DOHH2 (cell line): ENCODE data around the gene RALGPS2.

Source experiments
- H3F3A ChIP-seq: fragments of 200-600 bp; sonication (generic), shearing (Covaris generic); 2 replicates; pipeline ENCODE4 v1.6.0; 2016; ENCODE audit warnings: antibody characterized with exemption, mild to moderate bottlenecking; ENCODE audit not compliant: control insufficient read depth, insufficient read depth
- H3K27ac ChIP-seq: fragments of 200-600 bp; sonication (generic); 2 replicates; pipeline ENCODE4 v1.5.1; 2014; ENCODE audit warnings: low read depth, mild to moderate bottlenecking, low read length, moderate library complexity
- H3K27me3 ChIP-seq: fragments of 200-600 bp; sonication (generic); 2 replicates; pipeline ENCODE4 v1.6.1; 2014; ENCODE audit warnings: mild to moderate bottlenecking, low read length, mixed read lengths; ENCODE audit not compliant: control insufficient read depth
- H3K36me3 ChIP-seq: fragments of 200-600 bp; sonication (generic); 2 replicates; pipeline ENCODE4 v1.6.1; 2014; ENCODE audit warnings: mild to moderate bottlenecking, low read length, moderate library complexity, mixed read lengths; ENCODE audit not compliant: control insufficient read depth
- H3K4me1 ChIP-seq: fragments of 200-600 bp; sonication (generic); 2 replicates; pipeline ENCODE4 v1.6.1; 2014; ENCODE audit warnings: mild to moderate bottlenecking, low read length, mixed read lengths; ENCODE audit not compliant: control insufficient read depth
- H3K4me2 ChIP-seq: fragments of 200-600 bp; sonication (generic); 2 replicates; pipeline ENCODE4 v1.6.0; 2014; ENCODE audit warnings: mild to moderate bottlenecking, low read length, moderate library complexity
- H3K4me3 ChIP-seq: fragments of 200-600 bp; sonication (generic); 2 replicates; pipeline ENCODE4 v1.5.1; 2014; ENCODE audit warnings: mild to moderate bottlenecking, low read length, mixed read lengths
- H3K79me2 ChIP-seq: fragments of 200-600 bp; sonication (generic); 2 replicates; pipeline ENCODE4 v1.6.1; 2014; ENCODE audit warnings: mild to moderate bottlenecking, low read length, mixed read lengths; ENCODE audit not compliant: control insufficient read depth
- H3K9me2 ChIP-seq: fragments of 200-600 bp; sonication (generic); replicated peaks from 2 replicates; pipeline ENCODE4 v1.6.1; 2014; ENCODE audit warnings: mild to moderate bottlenecking, low read length, mixed read lengths; ENCODE audit not compliant: control insufficient read depth
- H3K9me3 ChIP-seq: fragments of 200-600 bp; sonication (generic); 2 replicates; pipeline ENCODE4 v1.6.1; 2014; ENCODE audit warnings: antibody characterized with exemption, low read length, mixed read lengths; ENCODE audit not compliant: control insufficient read depth, insufficient read depth
- H4K20me1 ChIP-seq: fragments of 200-600 bp; sonication (generic); 2 replicates; pipeline ENCODE4 v1.6.0; 2014; ENCODE audit warnings: low read depth, mild to moderate bottlenecking, antibody characterized with exemption, low read length, moderate library complexity; ENCODE audit not compliant: control insufficient read depth, insufficient read depth
- EZH2phosphoT487 ChIP-seq: fragments of 200-600 bp; sonication (generic); IDR thresholded peaks from 2 replicates; pipeline ENCODE4 v1.6.1; 2017; ENCODE audit warnings: borderline replicate concordance, mild to moderate bottlenecking, antibody characterized with exemption, low read length, moderate library complexity, mixed read lengths
- TF ChIP-seq, protein P1 (sequence below): fragments of 200-600 bp; sonication (generic); IDR thresholded peaks from one replicate; pipeline ENCODE4 v1.5.1; 2014; ENCODE audit warnings: antibody characterized with exemption, mild to moderate bottlenecking, low read depth, low read length; ENCODE audit not compliant: poor library complexity, severe bottlenecking

The RALGPS2 gene

DNA sequence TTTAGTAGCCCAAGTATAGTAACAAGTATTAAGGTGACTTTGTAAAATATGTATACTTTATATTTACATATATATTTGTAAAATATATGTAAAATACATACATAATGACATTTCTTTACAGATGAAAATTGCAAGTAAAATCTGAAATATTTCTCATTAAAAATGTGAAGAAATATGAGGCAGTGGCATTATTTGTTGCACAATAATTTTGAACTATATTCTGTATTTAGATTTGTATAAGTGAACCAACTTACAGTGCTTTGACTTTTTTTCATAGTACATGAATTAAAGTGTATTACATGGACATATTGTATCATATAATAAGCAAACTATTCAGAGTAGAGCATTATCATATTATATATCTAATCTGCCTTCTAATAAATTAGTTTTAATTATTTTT lies 85.5 kb downstream of the RALGPS2 start:
- H3K79me2 ChIP-seq: peaks cover 47% of the 10 kb centered on the region
- 0 out of 2 replicates have a peak, but pooled peaks cover 2% of the 10 kb centered on the region for H3F3A ChIP-seq
- TF ChIP-seq, protein P1, sequence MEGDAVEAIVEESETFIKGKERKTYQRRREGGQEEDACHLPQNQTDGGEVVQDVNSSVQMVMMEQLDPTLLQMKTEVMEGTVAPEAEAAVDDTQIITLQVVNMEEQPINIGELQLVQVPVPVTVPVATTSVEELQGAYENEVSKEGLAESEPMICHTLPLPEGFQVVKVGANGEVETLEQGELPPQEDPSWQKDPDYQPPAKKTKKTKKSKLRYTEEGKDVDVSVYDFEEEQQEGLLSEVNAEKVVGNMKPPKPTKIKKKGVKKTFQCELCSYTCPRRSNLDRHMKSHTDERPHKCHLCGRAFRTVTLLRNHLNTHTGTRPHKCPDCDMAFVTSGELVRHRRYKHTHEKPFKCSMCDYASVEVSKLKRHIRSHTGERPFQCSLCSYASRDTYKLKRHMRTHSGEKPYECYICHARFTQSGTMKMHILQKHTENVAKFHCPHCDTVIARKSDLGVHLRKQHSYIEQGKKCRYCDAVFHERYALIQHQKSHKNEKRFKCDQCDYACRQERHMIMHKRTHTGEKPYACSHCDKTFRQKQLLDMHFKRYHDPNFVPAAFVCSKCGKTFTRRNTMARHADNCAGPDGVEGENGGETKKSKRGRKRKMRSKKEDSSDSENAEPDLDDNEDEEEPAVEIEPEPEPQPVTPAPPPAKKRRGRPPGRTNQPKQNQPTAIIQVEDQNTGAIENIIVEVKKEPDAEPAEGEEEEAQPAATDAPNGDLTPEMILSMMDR: no peak
- no peak for TF ChIP-seq EZH2phosphoT487
- H3K4me2 ChIP-seq: no peak overlapping the region
- H3K27me3 ChIP-seq: no peaks in the 10 kb centered on the region
- H3K27ac ChIP-seq: no peak overlapping the region
- H3K36me3 ChIP-seq: peaks cover 71% of the 10 kb centered on the region
- H3K4me3 ChIP-seq: no peak overlapping the region
- H3K9me2 ChIP-seq: no peaks in the 10 kb centered on the region
- no peaks in the 10 kb centered on the region for H4K20me1 ChIP-seq
- no peaks in the 10 kb centered on the region for H3K4me1 ChIP-seq
- no peaks in the 10 kb centered on the region for H3K9me3 ChIP-seq

DNA sequence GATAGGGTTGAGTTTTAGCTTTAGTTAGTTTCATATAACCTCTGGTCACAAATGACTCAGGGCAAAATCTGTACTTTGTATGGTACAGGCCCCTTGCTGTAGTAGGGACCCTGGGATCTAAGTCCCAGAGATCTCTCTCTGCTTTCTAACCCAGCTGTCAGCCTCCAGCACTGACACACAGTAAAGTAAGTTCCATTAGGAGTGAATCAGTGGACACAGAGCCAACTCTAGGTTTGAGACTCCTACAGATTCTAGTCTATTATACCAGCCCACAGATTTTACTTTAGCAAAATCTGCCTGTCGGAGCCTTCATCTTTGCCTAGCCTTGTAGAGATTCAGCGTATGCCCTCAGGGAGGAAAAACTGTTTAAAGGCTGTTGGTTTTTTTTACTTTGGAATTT lies 93.4 kb downstream of the RALGPS2 start:
- Histone ChIP-seq H3F3A (0 out of 2 replicates have a peak, but pooled peaks cover 2% of the 10 kb centered on the region), H3K4me3 (no peak overlapping the region), H3K36me3 (peaks cover 77% of the 10 kb centered on the region), H3K9me3 (no peaks in the 10 kb centered on the region), H3K4me1 (no peaks in the 10 kb centered on the region), H3K27ac (no peak overlapping the region), H3K27me3 (no peaks in the 10 kb centered on the region), H3K9me2 (no peaks in the 10 kb centered on the region), H3K79me2 (peaks cover 19% of the 10 kb centered on the region), H3K4me2 (no peak overlapping the region), H4K20me1 (no peaks in the 10 kb centered on the region)
- TF ChIP-seq EZH2phosphoT487: no peak
- TF ChIP-seq, protein P1: no peak

DNA sequence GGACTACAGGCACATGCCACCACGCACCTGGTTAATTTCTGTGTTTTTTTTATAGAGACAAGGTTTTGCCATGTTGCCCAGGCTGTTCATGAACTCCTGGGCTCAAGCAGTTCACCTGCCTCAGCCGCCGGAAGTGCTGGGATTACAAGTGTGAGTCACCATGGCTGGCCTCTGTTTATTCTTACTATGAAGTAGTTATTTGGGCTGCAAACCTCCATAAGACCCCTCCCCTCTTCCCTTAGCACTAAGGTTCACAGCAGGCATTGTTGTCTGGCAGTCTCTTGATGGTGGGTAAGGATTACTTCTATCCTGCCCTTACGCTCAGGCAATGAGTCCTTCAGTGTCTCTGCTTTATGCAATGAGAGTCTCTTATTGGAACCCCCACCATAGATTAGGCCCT lies 94.1 kb downstream of the RALGPS2 start:
- H3K4me2 ChIP-seq: no peak overlapping the region
- H3K9me2 ChIP-seq: no peaks in the 10 kb centered on the region
- H3F3A ChIP-seq: 0 out of 2 replicates have a peak, but pooled peaks cover 2% of the 10 kb centered on the region
- no peaks in the 10 kb centered on the region for H3K27me3 ChIP-seq
- peaks cover 77% of the 10 kb centered on the region for H3K36me3 ChIP-seq
- H3K79me2 ChIP-seq: peaks cover 17% of the 10 kb centered on the region
- no peak overlapping the region for H3K27ac ChIP-seq
- no peaks in the 10 kb centered on the region for H3K9me3 ChIP-seq
- no peaks in the 10 kb centered on the region for H4K20me1 ChIP-seq
- TF ChIP-seq, protein P1: no peak
- no peak for TF ChIP-seq EZH2phosphoT487
- no peak overlapping the region for H3K4me3 ChIP-seq
- H3K4me1 ChIP-seq: no peaks in the 10 kb centered on the region
